SK-N-SH (cell line): ENCODE measurements around the gene CASK. TPM values are rescaled to one million over a fixed set of nuclear protein-coding genes. Genes with fewer than 3 reads are reported as not detected.

ENCODE experiments used
- CTCF ChIA-PET: fragments of 300-600, 350-600 bp; formaldehyde crosslinking; extraction: SDS; loops from one replicate; lab custom pipeline; 2021; lab: Yijun Ruan, JAX
- POLR2A ChIA-PET: fragments of 350-600 bp; sonication (Branson Sonifier 250); formaldehyde crosslinking; extraction: SDS; loops from one replicate; lab custom pipeline; 2020; ENCODE audit warnings: antibody characterized with exemption, inconsistent platforms; lab: Yijun Ruan, JAX
- DNase-seq: peaks from one replicate; pipeline ENCODE4 v3.0.0; 2012
- H2AFZ ChIP-seq: fragments of 200-600 bp; sonication (generic); 2 replicates; pipeline ENCODE4 v1.8.1; 2016; ENCODE audit warnings: antibody characterized with exemption, mild to moderate bottlenecking, low read depth
- H3F3A ChIP-seq: fragments of 200-600 bp; sonication (generic); replicated peaks from 2 replicates; pipeline ENCODE3; 2016; ENCODE audit warnings: antibody characterized with exemption, mild to moderate bottlenecking; ENCODE audit not compliant: insufficient read depth
- H3K27ac ChIP-seq, 2 experiments: fragments of 200-500 bp in 1 of 2; fragments of 200-600 bp in 1 of 2; sonication (Bioruptor generic) in 1 of 2; sonication (generic), shearing (Covaris generic) in 1 of 2; 2 replicates each; pipeline versions ENCODE4 v1.5.1 to v1.6.1; 2014 to 2016; ENCODE audit warnings: low read depth in 2 of 2, inconsistent platforms in 1 of 2, low read length in 1 of 2, mild to moderate bottlenecking in 1 of 2, mixed read lengths in 1 of 2
- H3K27me3 ChIP-seq: fragments of 200-600 bp; sonication (generic), shearing (Covaris generic); 2 replicates; pipeline ENCODE4 v1.6.1; 2016; ENCODE audit warnings: mixed run types; ENCODE audit not compliant: insufficient read depth
- H3K36me3 ChIP-seq, 2 experiments: fragments of 200-500 bp in 1 of 2; fragments of 200-600 bp in 1 of 2; sonication (Bioruptor generic) in 1 of 2; sonication (generic) in 1 of 2; replicated peaks in 1 of 2; 2 replicates each; pipeline versions ENCODE3 to v1.5.1; 2014 to 2016; ENCODE audit warnings: low read length in 1 of 2, mild to moderate bottlenecking in 1 of 2; ENCODE audit not compliant: insufficient read depth in 2 of 2, control insufficient read depth in 1 of 2
- H3K4me1 ChIP-seq, 2 experiments: fragments of 200-500 bp in 1 of 2; fragments of 200-600 bp in 1 of 2; sonication (Bioruptor generic) in 1 of 2; sonication (generic), shearing (Covaris generic) in 1 of 2; 2 replicates each; pipeline versions ENCODE4 v1.5.1 to v1.6.1; 2014 to 2016; ENCODE audit warnings: low read depth in 1 of 2, low read length in 1 of 2, mixed run types in 1 of 2; ENCODE audit not compliant: insufficient read depth in 2 of 2, control insufficient read depth in 1 of 2
- H3K4me2 ChIP-seq: fragments of 200-600 bp; sonication (generic), shearing (Covaris generic); 2 replicates; pipeline ENCODE4 v1.6.1; 2017; ENCODE audit warnings: mixed run types
- H3K4me3 ChIP-seq, 2 experiments: fragments of 200-500 bp in 1 of 2; fragments of 200-600 bp in 1 of 2; sonication (Bioruptor generic) in 1 of 2; sonication (generic), shearing (Covaris generic) in 1 of 2; 2 replicates each; pipeline versions ENCODE4 v1.5.1 to v1.8.1; 2014 to 2016; ENCODE audit warnings: low read depth in 2 of 2, inconsistent platforms in 1 of 2, low read length in 1 of 2, mild to moderate bottlenecking in 1 of 2, mixed read lengths in 1 of 2, moderate library complexity in 1 of 2
- H3K79me2 ChIP-seq: fragments of 200-600 bp; sonication (generic); 2 replicates; pipeline ENCODE4 v1.8.1; 2017; ENCODE audit warnings: mild to moderate bottlenecking; ENCODE audit not compliant: insufficient read depth
- H3K9ac ChIP-seq: fragments of 200-600 bp; sonication (generic); 2 replicates; pipeline ENCODE4 v1.6.1; 2017; ENCODE audit warnings: mixed run types
- H3K9me2 ChIP-seq: fragments of 200-600 bp; sonication (generic); 2 replicates; pipeline ENCODE4 v1.6.1; 2017; ENCODE audit warnings: mixed run types
- H3K9me3 ChIP-seq: fragments of 200-600 bp; sonication (generic); 2 replicates; pipeline ENCODE4 v1.6.1; 2017; ENCODE audit warnings: mixed run types, mild to moderate bottlenecking, moderate library complexity
- H4K20me1 ChIP-seq: fragments of 200-600 bp; sonication (generic); 2 replicates; pipeline ENCODE4 v1.6.1; 2017; ENCODE audit warnings: mild to moderate bottlenecking, mixed run types; ENCODE audit not compliant: insufficient read depth
- CHD2 ChIP-seq: fragments of 150-350 bp; IDR thresholded peaks from 2 replicates; pipeline ENCODE4 v1.6.1; 2018; ENCODE audit warnings: low read length; ENCODE audit not compliant: partially characterized antibody
- ELF1 ChIP-seq: IDR thresholded peaks from 2 replicates; pipeline ENCODE4 v1.4.0; 2012
- EP300 ChIP-seq, 2 experiments: IDR thresholded peaks; 2 replicates each; pipeline versions ENCODE4 v1.4.0 to v1.6.1; 2012; ENCODE audit warnings: borderline replicate concordance in 1 of 2, low read depth in 1 of 2, low read length in 1 of 2
- EZH2phosphoT487 ChIP-seq: fragments of 200-600 bp; sonication (generic); IDR thresholded peaks from 2 replicates; pipeline ENCODE4 v1.6.1; 2017; ENCODE audit warnings: low read depth, mixed run types, mild to moderate bottlenecking, antibody characterized with exemption, moderate library complexity, borderline replicate concordance
- FOXJ3 ChIP-seq: sonication (generic); formaldehyde crosslinking; IDR thresholded peaks from 2 replicates; pipeline ENCODE4 v1.5.1; 2020; ENCODE audit warnings: mild to moderate bottlenecking, missing genetic modification reagents
- JUND ChIP-seq: IDR thresholded peaks from 2 replicates; pipeline ENCODE4 v1.4.0; 2012
- MXI1 ChIP-seq: IDR thresholded peaks from 2 replicates; pipeline ENCODE4 v1.6.1; 2012; ENCODE audit warnings: mild to moderate bottlenecking, low read depth, low read length, improper control_type of control experiment
- NRF1 ChIP-seq: IDR thresholded peaks from 2 replicates; pipeline ENCODE4 v1.6.1; 2012; ENCODE audit warnings: low read depth, mild to moderate bottlenecking, low read length
- POLR2AphosphoS5 ChIP-seq: IDR thresholded peaks from 2 replicates; pipeline ENCODE4 v1.6.1; 2012; ENCODE audit warnings: low read depth, low read length
- RAD21 ChIP-seq: IDR thresholded peaks from 2 replicates; pipeline ENCODE4 v1.6.1; 2012; ENCODE audit warnings: mild to moderate bottlenecking, low read length
- RFX5 ChIP-seq: IDR thresholded peaks from 2 replicates; pipeline ENCODE4 v1.6.1; 2012; ENCODE audit warnings: mild to moderate bottlenecking, improper control_type of control experiment, low read length
- RXRA ChIP-seq: IDR thresholded peaks from 2 replicates; pipeline ENCODE4 v1.4.0; 2012; ENCODE audit warnings: low read depth, mild to moderate bottlenecking, borderline replicate concordance
- SMC3 ChIP-seq: IDR thresholded peaks from 2 replicates; pipeline ENCODE4 v1.6.1; 2012; ENCODE audit warnings: low read depth, low read length, improper control_type of control experiment
- TCF12 ChIP-seq: IDR thresholded peaks from 2 replicates; pipeline ENCODE4 v1.4.0; 2012
- TEAD4 ChIP-seq: IDR thresholded peaks from 2 replicates; pipeline ENCODE4 v1.4.0; 2012; ENCODE audit warnings: mild to moderate bottlenecking, borderline replicate concordance; ENCODE audit not compliant: insufficient read depth
- YY1 ChIP-seq: IDR thresholded peaks from 2 replicates; pipeline ENCODE4 v1.4.0; 2012; ENCODE audit warnings: low read depth, mild to moderate bottlenecking
- whole genome bisulfite sequencing: methylation state at CpG from one replicate; pipeline ENCODE4 v1.1.6; 2017; ENCODE audit warnings: low lambda C conversion rate; 5-methylcytosine and 5-hydroxymethylcytosine counted together
- polyA plus RNA-seq, 3 experiments: library from polyadenylated mRNA; depleted of rRNA; stranded (reverse); fragments of >200 nt; gene quantifications; 2 replicates each; pipeline ENCODE4 v1.2.3, GENCODE V29; 2012
- TF ChIP-seq, protein P1 (sequence below): IDR thresholded peaks from 2 replicates; pipeline ENCODE4 v1.4.0; 2012; ENCODE audit warnings: low read depth, borderline replicate concordance
- TF ChIP-seq, protein P2 (sequence below): IDR thresholded peaks from 2 replicates; pipeline ENCODE4 v1.4.0; 2012; ENCODE audit warnings: low read depth
- TF ChIP-seq, protein P3 (sequence below): IDR thresholded peaks from 2 replicates; pipeline ENCODE4 v1.4.0; 2012; ENCODE audit warnings: low read depth, borderline replicate concordance

Gene CASK
- polyA plus RNA-seq, 1 of the 3 experiments (the other 2 are of a cell fraction) = 7.0 TPM

GRCh38 chrX:41556958-41557357 is 366.4 kb downstream of the CASK start:
- CTCF ChIA-PET = no interaction called here
- 42% methylated on average over 2 of the region's 2 CpGs for WGBS
- H3K36me3 ChIP-seq = no peaks in the 10 kb centered on the region

DNA sequence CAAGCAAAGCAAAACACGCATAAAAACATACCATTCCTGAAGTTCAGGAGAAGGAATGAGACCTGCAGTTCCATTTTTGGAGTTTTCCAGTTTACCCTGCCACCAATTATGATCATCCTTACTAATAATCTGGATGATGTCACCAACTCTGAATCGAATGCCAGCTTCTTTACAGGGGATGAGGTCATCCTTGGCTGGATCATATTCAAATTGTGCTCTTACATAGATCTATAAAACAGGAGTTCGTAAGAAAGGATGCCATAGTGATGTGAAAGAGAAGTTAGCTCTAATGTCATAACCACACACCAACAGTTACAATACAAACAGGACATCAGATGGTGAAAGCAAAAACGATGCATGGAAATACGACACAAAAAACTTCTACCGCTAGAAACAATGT is 369.7 kb downstream of the CASK start:
- H4K20me1 ChIP-seq = no peaks in the 10 kb centered on the region
- no peak overlapping the region for H2AFZ ChIP-seq
- H3K9me3 ChIP-seq = no peaks in the 10 kb centered on the region
- H3K9me2 ChIP-seq = no peaks in the 10 kb centered on the region
- no peaks in the 10 kb centered on the region for H3K4me1 ChIP-seq
- H3F3A ChIP-seq = no peaks in the 10 kb centered on the region
- no peaks in the 10 kb centered on the region; the same call in 1 of the 2 replicates for H3K27me3 ChIP-seq
- H3K36me3 ChIP-seq = no peaks in the 10 kb centered on the region
- H3K9ac ChIP-seq = no peak overlapping the region
- WGBS = 38% methylated on average over 6 of the region's 6 CpGs
- no peak overlapping the region for H3K27ac ChIP-seq
- TF ChIP-seq RAD21 (no peak), SMC3 (no peak), YY1 (no peak)
- no peak overlapping the region for H3K4me3 ChIP-seq
- H3K4me2 ChIP-seq = no peak overlapping the region
- DNase-seq = no peak
- H3K79me2 ChIP-seq = no peaks in the 10 kb centered on the region
- POLR2A ChIA-PET = no interaction called here
- CTCF ChIA-PET = no interaction called here

More at GRCh38 chrX:41556958-41557357, 366.4 kb downstream of the CASK start:
- Histone ChIP-seq H3K27ac (no peak overlapping the region), H3K4me1 (no peaks in the 10 kb centered on the region; a peak in 1 of 4 replicates), H3K9ac (no peak overlapping the region), H3K9me2 (no peaks in the 10 kb centered on the region), H3F3A (no peaks in the 10 kb centered on the region), H3K4me2 (no peak overlapping the region), H3K9me3 (no peaks in the 10 kb centered on the region), H2AFZ (no peak overlapping the region), H3K79me2 (no peaks in the 10 kb centered on the region), H3K4me3 (no peak overlapping the region), H4K20me1 (no peaks in the 10 kb centered on the region), H3K27me3 (no peaks in the 10 kb centered on the region)
- POLR2A ChIA-PET = no interaction called here
- TF ChIP-seq YY1 (no peak), TCF12 (no peak), POLR2AphosphoS5 (no peak), FOXJ3 (CRISPR knock-in tag) (no peak), RAD21 (no peak), EP300 (IDR thresholded peaks at IDR 0.05; ENCODE audit: borderline replicate concordance in 1 of 2, low read depth in 1 of 2, low read length in 1 of 2) (no peak), SMC3 (no peak), TEAD4 (no peak), CHD2 (no peak), JUND (no peak), ELF1 (no peak), EZH2phosphoT487 (no peak), MXI1 (no peak), RFX5 (no peak), RXRA (no peak), NRF1 (no peak)
- TF ChIP-seq, protein P1, sequence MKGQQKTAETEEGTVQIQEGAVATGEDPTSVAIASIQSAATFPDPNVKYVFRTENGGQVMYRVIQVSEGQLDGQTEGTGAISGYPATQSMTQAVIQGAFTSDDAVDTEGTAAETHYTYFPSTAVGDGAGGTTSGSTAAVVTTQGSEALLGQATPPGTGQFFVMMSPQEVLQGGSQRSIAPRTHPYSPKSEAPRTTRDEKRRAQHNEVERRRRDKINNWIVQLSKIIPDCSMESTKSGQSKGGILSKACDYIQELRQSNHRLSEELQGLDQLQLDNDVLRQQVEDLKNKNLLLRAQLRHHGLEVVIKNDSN = no peak
- TF ChIP-seq, protein P2, sequence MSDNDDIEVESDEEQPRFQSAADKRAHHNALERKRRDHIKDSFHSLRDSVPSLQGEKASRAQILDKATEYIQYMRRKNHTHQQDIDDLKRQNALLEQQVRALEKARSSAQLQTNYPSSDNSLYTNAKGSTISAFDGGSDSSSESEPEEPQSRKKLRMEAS = no peak
- TF ChIP-seq, protein P3, sequence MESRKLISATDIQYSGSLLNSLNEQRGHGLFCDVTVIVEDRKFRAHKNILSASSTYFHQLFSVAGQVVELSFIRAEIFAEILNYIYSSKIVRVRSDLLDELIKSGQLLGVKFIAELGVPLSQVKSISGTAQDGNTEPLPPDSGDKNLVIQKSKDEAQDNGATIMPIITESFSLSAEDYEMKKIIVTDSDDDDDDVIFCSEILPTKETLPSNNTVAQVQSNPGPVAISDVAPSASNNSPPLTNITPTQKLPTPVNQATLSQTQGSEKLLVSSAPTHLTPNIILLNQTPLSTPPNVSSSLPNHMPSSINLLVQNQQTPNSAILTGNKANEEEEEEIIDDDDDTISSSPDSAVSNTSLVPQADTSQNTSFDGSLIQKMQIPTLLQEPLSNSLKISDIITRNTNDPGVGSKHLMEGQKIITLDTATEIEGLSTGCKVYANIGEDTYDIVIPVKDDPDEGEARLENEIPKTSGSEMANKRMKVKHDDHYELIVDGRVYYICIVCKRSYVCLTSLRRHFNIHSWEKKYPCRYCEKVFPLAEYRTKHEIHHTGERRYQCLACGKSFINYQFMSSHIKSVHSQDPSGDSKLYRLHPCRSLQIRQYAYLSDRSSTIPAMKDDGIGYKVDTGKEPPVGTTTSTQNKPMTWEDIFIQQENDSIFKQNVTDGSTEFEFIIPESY = no peak
- no peak for DNase-seq
